ENCODE measurements around the gene STUB1.

STUB1 gene

DNA sequence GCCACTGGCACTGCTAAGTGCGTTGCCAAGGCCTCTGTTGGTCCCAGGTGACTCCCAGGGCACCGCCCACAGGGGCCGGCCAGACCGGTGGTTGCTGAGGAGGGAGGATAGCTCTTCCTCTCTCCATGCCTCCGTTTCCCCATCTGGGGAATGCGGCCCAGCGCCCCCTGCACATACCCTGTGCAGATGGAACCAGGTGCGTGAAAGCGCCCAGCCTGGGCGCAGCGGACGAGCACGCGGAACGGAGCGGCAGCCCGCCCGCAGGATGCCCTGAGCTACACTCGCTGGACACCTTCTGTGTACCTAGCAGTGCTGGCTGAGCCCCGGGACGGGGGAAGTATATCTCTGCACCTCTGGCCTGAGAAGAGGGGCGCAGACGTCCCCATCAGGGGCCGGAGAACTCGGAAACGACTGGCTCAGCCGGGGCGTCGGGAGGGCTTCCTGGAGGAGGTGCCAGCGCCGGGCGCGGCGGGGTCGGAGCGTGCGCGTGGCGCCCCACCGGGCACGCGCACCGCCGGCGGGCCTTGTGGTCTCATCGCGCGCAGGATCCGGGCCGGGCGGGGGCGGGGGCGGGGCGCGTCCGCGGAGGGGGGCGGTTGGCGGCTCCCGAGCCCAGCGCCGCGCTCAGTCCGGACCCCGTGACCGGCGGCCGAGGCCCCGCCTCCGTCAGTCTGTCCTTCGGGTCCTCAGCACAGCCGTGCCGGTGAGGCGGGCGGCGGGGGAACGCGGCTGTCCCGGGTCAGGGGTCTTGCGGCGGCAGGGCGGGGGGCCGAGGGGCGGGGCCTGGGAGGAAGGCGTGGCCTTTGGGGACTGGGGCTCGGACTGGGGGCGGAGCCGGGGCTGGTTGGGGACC is 46.5 kb downstream of the STUB1 start, which contains the start of the genes CCDC78 and HAGHL:
TSS of gene CCDC78 (minus strand) at position 6 of the 853 bp plus-strand sequence. CDS start 76 bp downstream, outside the sequence.
TSS of gene HAGHL (plus strand) at position 669 of the 853 bp plus-strand sequence. CDS start 404 bp downstream, outside the sequence.
- peak; percentile 63 for DNase-seq

DNA sequence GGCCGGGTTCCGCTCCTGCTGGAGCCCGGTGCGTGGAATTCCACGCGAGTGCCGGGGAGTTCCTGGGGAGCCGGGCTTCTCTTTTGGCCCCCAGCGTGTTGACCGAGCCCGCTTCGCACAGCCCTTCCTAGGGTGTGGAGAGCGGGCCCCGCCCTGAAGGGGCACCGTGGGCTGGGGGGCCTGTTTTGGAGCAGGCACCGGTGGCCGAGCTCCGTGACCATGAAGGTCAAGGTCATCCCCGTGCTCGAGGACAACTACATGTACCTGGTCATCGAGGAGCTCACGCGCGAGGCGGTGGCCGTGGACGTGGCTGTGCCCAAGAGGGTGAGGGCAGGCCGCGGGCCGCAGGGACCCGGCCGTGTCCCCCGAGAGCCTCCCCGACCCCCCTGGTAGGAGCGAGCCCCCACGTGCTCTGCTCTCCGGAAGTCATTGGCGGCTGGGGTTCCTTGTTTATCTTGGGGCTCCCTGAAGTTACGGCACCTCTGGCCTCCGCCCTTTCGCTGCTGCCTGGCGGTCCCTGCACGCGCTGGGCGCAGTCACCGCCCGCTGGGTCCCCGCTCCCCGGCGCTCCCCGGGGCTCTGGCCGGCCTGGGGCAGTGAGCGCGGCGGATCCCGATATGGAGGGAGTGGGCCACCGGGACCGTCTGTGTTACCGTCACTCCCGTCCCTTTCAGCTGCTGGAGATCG is 47.2 kb downstream of the STUB1 start:
- DNase-seq: no peak

DNA sequence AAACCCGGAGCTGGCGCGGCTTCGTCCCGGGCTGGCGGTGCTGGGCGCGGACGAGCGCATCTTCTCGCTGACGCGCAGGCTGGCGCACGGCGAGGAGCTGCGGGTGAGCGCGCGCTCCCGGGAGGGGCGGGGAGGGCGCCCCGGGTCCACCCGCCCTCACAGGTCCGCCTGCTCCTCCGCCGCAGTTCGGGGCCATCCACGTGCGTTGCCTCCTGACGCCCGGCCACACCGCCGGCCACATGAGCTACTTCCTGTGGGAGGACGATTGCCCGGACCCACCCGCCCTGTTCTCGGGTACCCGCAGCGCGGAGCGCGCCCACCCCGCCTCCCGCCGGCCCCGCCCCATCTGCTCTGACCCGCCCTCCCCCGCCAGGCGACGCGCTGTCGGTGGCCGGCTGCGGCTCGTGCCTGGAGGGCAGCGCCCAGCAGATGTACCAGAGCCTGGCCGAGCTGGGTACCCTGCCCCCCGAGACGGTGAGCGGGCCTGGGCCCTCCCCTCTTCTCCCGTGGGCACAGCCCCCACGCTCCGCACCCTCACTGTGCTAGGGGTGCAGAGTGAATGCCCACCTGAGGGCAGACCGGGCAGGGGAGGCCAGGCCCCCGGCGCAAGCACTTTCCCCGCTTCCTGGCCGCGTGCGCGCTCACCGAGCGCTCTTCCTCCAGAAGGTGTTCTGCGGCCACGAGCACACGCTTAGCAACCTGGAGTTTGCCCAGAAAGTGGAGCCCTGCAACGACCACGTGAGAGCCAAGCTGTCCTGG is 48.1 kb downstream of the STUB1 start:
- DNase-seq: peak; percentile 72

DNA sequence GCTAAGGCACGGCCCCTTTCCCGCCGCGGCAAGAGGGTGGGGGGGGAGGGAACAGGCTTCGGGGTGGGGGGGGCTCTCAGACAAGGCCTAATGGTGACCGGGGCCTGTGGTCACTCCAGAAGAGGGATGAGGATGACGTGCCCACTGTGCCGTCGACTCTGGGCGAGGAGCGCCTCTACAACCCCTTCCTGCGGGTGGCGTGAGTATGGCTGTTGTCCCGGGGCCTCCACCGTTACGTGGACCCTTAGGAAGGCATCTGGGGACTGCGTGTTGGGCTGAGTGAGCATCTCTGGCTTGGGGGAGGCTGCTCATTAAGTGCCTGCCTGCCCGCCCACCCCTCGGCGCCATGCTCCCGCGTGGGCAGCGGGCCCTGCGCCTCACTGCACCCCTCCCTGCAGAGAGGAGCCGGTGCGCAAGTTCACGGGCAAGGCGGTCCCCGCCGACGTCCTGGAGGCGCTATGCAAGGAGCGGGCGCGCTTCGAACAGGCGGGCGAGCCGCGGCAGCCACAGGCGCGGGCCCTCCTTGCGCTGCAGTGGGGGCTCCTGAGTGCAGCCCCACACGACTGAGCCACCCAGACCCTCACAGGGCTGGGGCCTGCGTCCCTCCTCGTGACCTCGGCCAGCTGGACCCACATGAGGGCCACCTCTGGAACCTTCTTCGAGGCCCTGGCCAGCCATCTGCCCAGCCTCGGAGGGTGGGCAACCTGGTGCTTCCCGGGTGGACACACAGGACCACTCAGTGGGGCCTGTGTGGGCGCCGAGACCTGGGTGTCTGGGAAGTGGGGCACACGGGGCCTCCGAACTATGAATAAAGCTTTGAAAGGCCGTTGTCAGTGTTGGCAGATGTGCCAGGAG is 48.9 kb downstream of the STUB1 start:
- DNase-seq: no peak

DNA sequence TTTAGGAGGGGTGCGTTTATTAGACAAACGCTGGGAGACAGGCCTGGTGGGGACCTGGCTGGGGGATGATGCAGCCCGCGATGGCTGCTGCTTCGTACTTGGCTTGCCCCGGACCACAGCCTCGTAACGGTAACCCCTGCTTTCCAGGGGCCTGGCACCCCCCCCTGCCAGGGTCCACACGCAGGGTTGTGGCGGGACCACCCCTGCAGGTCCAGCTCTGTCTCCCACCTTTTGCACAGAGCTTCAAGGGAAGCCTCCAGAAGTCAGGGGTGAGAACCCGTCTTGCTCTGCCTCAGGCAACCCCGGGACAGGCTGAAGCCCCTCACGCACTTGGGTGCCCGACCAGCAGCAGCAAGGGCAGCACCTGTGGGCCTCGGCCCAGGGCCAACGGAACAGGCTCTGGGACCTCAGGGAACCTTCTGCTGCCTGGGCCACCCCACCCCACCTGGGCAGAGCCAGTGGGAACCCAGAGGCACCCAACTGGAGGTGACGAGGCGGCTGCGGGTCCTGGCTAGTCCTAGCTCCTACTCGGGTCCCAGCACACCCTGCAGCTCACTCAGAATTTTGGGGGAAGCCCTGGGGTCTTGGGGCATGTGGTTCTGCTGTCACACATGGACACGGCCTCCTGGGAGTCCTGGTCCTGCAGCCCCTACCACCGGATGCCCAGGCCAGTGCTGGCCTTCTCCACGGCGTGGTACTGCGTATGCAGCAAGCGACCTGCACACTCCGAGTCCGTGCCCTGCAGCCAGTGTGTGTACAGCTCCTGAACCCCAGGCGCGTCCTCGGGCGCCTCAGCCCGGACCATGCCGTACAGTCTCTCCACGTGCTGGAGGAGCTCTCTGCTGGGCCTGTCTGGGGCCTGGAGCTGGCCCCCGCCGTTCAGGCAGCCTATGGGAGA is 49.8 kb downstream of the STUB1 start:
- DNase-seq: no peak

DNA sequence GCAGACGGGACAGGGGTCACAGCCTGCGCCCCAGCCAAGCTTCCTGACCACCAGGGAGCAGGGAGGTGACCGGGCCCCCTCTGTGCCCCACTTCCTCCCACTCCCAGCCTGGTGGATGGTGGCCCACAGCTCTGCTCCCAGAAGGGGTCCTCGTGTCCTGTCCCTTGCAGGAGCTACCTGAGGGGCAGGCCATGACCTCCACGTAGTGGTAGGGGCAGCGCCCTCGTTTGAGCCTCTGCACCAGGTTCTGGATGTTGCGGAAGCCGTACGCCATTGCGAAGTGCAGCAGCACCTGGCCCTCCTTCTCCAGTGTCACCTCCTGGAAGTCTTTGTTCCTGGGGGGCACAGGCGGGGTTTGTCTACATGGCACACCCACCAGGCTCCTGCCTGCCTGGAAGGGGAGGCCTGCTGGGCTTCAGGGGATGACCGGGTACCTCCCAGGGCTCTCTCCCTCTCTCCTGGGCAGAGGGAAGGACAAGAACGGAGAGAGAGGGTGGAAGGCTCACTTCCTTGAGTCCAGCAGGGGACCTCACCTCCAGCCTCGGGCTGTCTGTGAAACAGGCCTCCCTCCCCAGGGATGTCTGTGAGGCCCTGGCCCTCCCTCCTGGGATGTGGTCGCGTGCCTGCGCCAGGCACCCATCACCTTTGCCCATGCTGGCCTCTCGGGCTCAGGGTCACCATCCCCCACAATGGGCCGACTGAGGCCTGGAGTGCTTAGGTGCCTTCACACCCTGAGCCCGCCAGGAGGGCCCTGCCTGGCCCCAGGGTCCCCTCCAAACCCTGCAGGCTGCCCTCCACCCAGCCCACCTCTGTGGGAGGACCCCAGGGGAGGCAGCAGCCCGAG is 50.7 kb downstream of the STUB1 start:
- no peak for DNase-seq

DNA sequence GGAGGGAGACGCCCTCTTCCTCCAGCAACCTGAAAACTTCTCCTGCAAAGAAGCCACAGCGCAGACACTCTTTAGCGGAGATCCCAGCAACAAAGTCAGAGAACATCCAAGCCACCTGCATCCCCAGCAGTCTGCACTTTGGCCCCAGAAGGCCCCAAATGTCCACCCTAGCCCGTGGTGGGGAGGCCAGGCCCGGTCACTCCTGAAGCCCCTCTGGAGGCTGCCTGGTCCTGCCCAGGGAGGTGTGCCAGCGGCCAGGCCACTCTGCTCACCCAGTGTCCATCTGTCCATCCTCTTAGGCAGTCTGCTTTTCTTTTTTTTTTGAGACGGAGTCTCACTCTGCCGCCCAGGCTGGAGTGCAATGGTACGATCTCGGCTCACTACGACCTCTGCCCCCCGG is 52.1 kb downstream of the STUB1 start:
- no peak for DNase-seq
